SH-SY5Y (cell line): ENCODE measurements around the gene PLA2G2E.

Source experiments
- GATA2 ChIP-seq: IDR thresholded peaks from 2 replicates; pipeline ENCODE4 v1.6.1; 2011; ENCODE audit warnings: mild to moderate bottlenecking, low read depth, low read length
- GATA3 ChIP-seq: IDR thresholded peaks from 2 replicates; pipeline ENCODE4 v1.6.1; 2011; ENCODE audit warnings: low read depth, mild to moderate bottlenecking, low read length, moderate library complexity

DNA sequence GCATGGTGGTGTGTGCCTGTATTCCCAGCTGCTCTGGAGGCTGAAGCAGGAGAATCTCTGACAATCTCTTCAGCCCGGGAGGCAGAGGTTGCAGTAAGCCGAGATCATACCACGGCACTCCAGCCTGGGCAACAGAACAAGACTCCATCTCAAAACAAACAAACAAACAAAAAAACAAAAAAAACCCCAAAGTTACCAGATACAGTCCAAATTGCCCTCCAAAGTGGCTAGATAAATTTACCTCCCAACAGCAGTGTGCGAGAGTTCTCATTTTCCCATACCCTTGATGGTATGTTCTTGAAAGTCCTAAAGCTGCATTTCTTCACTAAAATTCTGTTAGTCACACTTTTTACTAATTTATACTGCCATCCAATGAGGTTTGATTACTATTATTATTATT is 44.2 kb downstream of the PLA2G2E start:
- TF ChIP-seq GATA3 (no peak), GATA2 (no peak)
